Measurements from ENCODE around the gene HOXA3. TPM values are rescaled to one million over a fixed set of nuclear protein-coding genes. Genes with fewer than 3 reads are reported as not detected.

The HOXA3 gene
- total RNA-seq, 1 donor from 2014 or later: 26.4 TPM

DNA sequence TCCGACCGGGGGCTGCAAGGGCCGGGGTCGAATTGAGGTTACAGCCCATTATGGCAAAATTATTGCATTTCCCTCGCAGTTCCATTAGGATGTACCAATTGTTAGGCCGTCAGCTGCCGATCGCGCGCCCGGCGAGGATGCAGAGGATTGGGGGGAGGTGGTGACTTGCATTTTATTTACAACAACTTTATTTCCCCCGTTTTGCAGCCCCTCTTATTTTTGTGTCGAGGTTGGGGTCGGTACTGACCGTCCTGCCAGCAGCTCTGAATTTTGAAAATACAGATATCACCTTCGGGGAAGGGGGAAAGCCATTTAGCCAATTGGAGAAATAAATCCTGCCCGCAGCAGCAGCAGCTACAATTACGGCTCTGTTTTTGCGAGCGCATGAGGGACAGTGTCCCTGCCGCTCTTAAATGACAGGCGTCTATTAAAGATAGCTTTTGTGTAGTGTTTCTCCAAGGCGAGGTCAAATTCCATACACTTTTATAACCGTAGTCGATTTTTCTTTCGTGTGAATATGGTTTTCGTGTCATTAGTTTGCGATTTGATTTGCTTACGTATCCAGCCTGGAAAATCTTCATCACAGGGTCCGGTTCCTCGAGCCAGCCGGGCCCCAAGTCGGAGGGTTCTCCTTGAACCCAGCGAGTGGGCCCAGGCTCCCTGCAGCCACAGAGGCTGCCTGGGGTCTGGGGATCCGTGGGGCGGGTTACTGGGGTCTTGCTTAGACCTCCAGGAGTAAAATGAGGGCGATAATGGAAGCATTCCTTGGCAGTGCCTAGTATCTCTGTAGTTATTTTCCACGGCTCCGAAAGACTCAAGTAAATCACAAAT is 8.2 kb downstream of the HOXA3 start:
- TF ChIP-seq, protein P1, sequence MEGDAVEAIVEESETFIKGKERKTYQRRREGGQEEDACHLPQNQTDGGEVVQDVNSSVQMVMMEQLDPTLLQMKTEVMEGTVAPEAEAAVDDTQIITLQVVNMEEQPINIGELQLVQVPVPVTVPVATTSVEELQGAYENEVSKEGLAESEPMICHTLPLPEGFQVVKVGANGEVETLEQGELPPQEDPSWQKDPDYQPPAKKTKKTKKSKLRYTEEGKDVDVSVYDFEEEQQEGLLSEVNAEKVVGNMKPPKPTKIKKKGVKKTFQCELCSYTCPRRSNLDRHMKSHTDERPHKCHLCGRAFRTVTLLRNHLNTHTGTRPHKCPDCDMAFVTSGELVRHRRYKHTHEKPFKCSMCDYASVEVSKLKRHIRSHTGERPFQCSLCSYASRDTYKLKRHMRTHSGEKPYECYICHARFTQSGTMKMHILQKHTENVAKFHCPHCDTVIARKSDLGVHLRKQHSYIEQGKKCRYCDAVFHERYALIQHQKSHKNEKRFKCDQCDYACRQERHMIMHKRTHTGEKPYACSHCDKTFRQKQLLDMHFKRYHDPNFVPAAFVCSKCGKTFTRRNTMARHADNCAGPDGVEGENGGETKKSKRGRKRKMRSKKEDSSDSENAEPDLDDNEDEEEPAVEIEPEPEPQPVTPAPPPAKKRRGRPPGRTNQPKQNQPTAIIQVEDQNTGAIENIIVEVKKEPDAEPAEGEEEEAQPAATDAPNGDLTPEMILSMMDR (IDR thresholded peaks at IDR 0.05; ENCODE audit: insufficient read depth, low read length, poor library complexity, severe bottlenecking): peak; percentile 67
- peaks cover 2% of the 10 kb centered on the region for H3K27me3 ChIP-seq (ENCODE audit: control insufficient read depth, insufficient read depth, low read length)
- DNase-seq (ENCODE audit: low read depth): no peak
- peak overlapping the region; percentile 28 for H3K4me3 ChIP-seq (ENCODE audit: low read depth, low read length)
- H3K36me3 ChIP-seq (ENCODE audit: control insufficient read depth, insufficient read depth, low read length): peaks cover 3% of the 10 kb centered on the region

DNA sequence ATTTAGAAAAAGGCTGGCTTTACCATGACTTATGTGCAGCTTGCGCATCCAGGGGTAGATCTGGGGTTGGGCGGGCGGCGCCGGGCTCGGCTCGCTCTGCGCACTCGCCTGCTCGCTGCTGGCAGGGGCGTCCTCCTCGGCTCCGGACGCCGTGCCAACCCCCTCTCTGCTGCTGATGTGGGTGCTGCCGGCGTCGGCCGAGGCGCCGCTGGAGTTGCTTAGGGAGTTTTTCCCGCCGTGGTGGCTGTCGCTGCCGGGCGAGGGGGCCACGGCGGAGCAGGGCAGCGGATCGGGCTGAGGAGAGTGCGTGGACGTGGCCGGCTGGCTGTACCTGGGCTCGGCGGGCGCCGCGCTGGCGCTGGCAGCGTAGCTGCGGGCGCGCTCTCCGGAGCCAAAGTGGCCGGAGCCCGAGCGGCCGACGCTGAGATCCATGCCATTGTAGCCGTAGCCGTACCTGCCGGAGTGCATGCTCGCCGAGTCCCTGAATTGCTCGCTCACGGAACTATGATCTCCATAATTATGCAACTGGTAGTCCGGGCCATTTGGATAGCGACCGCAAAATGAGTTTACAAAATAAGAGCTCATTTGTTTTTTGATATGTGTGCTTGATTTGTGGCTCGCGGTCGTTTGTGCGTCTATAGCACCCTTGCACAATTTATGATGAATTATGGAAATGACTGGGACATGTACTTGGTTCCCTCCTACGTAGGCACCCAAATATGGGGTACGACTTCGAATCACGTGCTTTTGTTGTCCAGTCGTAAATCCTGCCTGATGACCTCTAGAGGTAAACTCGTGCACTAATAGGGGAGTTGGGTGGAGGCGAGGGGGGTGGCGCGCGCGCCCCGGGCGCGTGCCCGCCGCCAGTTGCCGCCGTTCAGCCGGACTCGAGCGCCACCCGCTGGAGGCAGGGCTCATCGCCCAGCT is 9.1 kb downstream of the HOXA3 start, which contains the start of gene HOXA5:
HOXA5 (minus strand) TSS at position 659 of the 927 bp plus-strand sequence; CDS start at position 585, 74 bp downstream.
- TF ChIP-seq, protein P1 (IDR thresholded peaks at IDR 0.05; ENCODE audit: insufficient read depth, low read length, poor library complexity, severe bottlenecking): no peak
- DNase-seq (ENCODE audit: low read depth): peak; percentile 91
- peak within 1 kb of the TSS; percentile 72 for H3K4me3 ChIP-seq (ENCODE audit: low read depth, low read length)
- H3K36me3 ChIP-seq (ENCODE audit: control insufficient read depth, insufficient read depth, low read length): peaks cover 3% of the 10 kb centered on the region
- H3K27me3 ChIP-seq (ENCODE audit: control insufficient read depth, insufficient read depth, low read length): peaks cover 2% of the 10 kb centered on the region

DNA sequence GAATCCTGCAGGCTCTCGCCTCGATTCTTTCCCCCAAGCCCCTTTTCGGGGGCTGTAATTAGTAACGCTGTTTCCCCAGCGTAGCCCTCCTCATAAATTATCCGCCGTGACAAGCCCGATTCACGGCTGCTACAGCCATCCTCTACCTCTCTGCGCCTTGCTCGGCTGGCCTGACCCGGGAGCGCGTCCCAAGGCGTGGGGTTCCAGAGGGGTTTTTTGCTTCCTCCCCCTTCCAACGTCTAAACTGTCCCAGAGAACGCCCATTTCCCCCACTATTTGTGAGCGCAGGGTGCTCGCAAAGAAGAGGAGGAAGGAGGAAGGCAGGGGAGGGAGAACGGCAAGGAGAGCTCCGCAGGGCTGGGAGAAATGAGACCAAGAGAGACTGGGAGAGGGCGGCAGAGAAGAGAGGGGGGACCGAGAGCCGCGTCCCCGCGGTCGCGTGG is 9.8 kb downstream of the HOXA3 start:
- Histone ChIP-seq H3K4me3 (ENCODE audit: low read depth, low read length) (peak overlapping the region; percentile 72), H3K36me3 (ENCODE audit: control insufficient read depth, insufficient read depth, low read length) (peaks cover 3% of the 10 kb centered on the region), H3K27me3 (ENCODE audit: control insufficient read depth, insufficient read depth, low read length) (peaks cover 2% of the 10 kb centered on the region)
- DNase-seq (ENCODE audit: low read depth): no peak
- TF ChIP-seq, protein P1 (IDR thresholded peaks at IDR 0.05; ENCODE audit: insufficient read depth, low read length, poor library complexity, severe bottlenecking): no peak

GRCh38 chr7:27141923-27142579 is 10.3 kb downstream of the HOXA3 start:
- no peak for DNase-seq (ENCODE audit: low read depth)
- Histone ChIP-seq H3K36me3 (ENCODE audit: control insufficient read depth, insufficient read depth, low read length) (peaks cover 3% of the 10 kb centered on the region), H3K27me3 (ENCODE audit: control insufficient read depth, insufficient read depth, low read length) (peaks cover 2% of the 10 kb centered on the region), H3K4me3 (ENCODE audit: low read depth, low read length) (peak overlapping the region; percentile 72)
- TF ChIP-seq, protein P1 (IDR thresholded peaks at IDR 0.05; ENCODE audit: insufficient read depth, low read length, poor library complexity, severe bottlenecking): no peak

DNA sequence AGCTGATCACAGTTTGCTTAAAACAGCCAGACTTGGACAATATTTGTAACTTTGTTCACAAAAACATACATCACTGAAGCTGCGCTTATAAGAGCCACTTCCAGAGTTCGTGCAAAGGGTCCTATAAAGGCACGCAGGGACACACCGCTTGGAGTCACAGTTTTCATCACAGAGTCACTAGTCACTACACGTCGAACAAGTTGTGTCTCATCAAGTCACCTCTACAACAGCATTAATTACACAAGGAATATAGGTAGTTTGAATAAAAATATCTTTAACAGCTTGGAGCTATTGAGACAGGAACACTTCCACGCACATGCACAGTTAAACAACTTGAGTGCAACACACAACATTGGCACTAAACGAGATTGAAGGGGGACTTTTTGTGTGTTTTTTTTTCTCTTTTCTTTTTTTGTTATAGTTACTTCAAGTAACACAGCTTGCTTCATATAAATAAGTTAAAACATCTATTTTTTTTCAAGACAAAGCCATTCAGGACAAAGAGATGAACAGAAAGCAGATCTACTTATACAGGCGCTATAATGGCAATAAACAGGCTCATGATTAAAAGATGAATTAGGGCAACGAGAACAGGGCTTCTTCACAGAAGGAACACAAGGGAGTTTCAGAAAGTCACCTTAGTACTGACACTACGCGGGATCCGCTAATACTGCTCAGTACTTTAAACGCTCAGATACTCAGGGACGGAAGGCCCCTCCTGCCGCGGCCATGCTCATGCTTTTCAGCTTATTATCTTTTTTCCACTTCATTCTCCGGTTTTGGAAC is 11.1 kb downstream of the HOXA3 start:
- peak overlapping the region; percentile 72 for H3K4me3 ChIP-seq (ENCODE audit: low read depth, low read length)

More for the DNA sequence above, 11.1 kb downstream of the HOXA3 start:
- H3K27me3 ChIP-seq (ENCODE audit: control insufficient read depth, insufficient read depth, low read length): peaks cover 2% of the 10 kb centered on the region
- peaks cover 3% of the 10 kb centered on the region for H3K36me3 ChIP-seq (ENCODE audit: control insufficient read depth, insufficient read depth, low read length)
- TF ChIP-seq, protein P1 (IDR thresholded peaks at IDR 0.05; ENCODE audit: insufficient read depth, low read length, poor library complexity, severe bottlenecking): no peak
- no peak for DNase-seq (ENCODE audit: low read depth)

Measured in kidney epithelial cell (primary cell).